GM12891 (cell line): ENCODE results near the gene LYZL6.
"Not testable (repeated sequence)": the region's sequence is repeated elsewhere in the genome, so short reads cannot be mapped to it uniquely, and the experiment has no call there.

Experiments used
- DNase-seq: peaks from one replicate; pipeline ENCODE4 v3.0.0; 2011; ENCODE audit warnings: low spot score; ENCODE audit not compliant: insufficient read length
- FAIRE-seq: peaks from 2 replicates; lab custom pipeline; 2011; peaks lifted over from hg19 to GRCh38; lab: Jason Lieb, UNC
- PAX5 ChIP-seq: IDR thresholded peaks from 2 replicates; pipeline ENCODE4 v1.6.1; 2011; ENCODE audit warnings: low read length, moderate library complexity, mild to moderate bottlenecking; ENCODE audit not compliant: insufficient read depth, severe bottlenecking
- POLR2A ChIP-seq: IDR thresholded peaks from 2 replicates; pipeline ENCODE4 v1.6.1; 2011; ENCODE audit warnings: low read depth, low read length, control low read depth
- POLR2AphosphoS5 ChIP-seq: IDR thresholded peaks from 2 replicates; pipeline ENCODE4 v1.6.1; 2011; ENCODE audit warnings: low read depth, low read length, control low read depth
- POU2F2 ChIP-seq: IDR thresholded peaks from 2 replicates; pipeline ENCODE4 v1.6.1; 2011; ENCODE audit warnings: low read depth, mild to moderate bottlenecking, control low read depth, low read length, moderate library complexity
- SPI1 ChIP-seq: IDR thresholded peaks from 2 replicates; pipeline ENCODE4 v1.6.1; 2011; ENCODE audit warnings: low read depth, low read length, control low read depth
- TAF1 ChIP-seq: IDR thresholded peaks from 2 replicates; pipeline ENCODE4 v1.6.1; 2011; ENCODE audit warnings: low read depth, low read length, control low read depth

The LYZL6 gene

DNA sequence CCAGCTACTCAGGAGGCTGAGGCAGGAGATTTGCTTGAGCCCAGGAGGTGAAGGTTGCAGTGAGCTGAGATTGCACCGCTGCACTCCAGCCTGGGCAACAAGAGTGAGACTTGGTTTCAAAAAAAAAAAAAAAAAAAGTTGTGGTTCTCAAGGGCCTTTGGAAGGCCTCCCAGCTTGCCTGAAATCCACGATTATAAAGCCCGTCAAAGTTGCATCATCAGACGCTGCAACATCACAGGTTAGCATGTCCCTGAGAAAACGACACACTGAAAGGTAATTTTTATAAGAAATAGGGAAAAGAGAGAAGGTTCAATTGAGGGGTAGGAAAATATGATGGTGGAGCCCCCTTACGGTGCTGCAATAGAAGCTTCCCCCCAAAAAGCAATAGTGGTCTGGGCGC lies 4.6 kb upstream of the LYZL6 start:
- DNase-seq (no peak), FAIRE-seq (no peak)
- TF ChIP-seq POU2F2: no peak
- TF ChIP-seq TAF1: no peak
- no peak for TF ChIP-seq SPI1
- no peak for TF ChIP-seq PAX5
- TF ChIP-seq POLR2A: no peak
- no peak for TF ChIP-seq POLR2AphosphoS5

DNA sequence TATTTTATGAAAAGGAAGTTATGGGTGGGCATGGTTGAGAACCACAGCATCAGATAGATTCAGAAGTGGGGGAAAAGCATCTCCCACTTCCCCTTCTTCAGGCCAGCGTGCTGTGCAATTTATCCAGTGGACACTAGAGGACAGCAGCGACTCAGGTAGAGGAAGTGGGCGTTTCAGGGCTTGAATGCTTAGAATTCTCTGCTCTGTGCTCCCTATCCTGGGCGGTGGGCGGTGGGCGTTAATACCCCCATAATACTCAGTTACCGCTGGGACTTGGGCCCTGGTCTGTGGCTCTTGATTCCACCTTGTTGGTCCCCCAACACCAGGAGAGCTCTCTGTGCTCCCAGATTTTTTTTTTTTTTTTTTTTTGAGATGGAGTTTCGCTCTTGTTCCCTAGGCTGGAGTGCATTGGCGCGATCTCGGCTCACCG lies 3.7 kb upstream of the LYZL6 start:
- TF ChIP-seq SPI1: peak; percentile 96
- TF ChIP-seq TAF1: no peak
- TF ChIP-seq POU2F2: peak; percentile 24; the same call in 1 of the 2 replicates
- DNase-seq (no peak), FAIRE-seq (no peak)

GRCh38 chr17:35944151-35944550 lies 638 bp upstream of the LYZL6 start:
- no peak for FAIRE-seq
- DNase-seq: no peak
- no peak for TF ChIP-seq POLR2A
- no peak for TF ChIP-seq POLR2AphosphoS5
- TF ChIP-seq PAX5: no peak
- TF ChIP-seq TAF1: no peak
- TF ChIP-seq POU2F2: no peak
- no peak for TF ChIP-seq SPI1

DNA sequence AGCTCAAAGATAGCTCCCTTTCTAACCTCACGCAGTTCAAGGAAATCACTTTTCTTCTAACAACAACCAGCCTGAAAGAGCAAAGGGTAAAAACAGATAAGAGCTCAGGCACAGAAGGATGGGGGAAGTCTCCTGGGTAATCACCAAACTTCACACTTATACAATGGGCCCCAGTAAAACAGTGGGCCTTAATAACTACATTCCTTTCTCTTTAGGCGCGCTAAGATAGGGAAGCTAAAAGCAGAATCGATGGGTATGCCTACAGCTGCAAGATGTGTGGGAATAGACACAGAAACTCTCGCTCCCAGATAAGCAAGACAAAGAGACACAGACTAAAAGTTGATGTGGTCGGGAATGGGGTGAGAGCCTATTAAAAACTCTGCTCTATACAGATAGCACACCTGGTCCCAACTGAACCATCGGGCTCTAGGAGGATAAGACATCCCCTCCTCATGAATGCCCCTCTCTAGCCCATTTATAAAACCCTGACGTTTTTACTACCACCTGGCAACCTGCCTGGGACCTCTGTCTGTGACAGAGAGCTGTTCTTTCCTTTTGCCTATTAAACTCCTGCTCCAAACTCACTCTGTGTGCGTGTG lies 826 bp downstream of the LYZL6 start:
- no peak for DNase-seq
- no peak for TF ChIP-seq POLR2AphosphoS5
- TF ChIP-seq TAF1: no peak
- TF ChIP-seq POU2F2: no peak
- TF ChIP-seq POLR2A: no peak
- TF ChIP-seq PAX5: no peak
- no peak for TF ChIP-seq SPI1

GRCh38 chr17:35938492-35938891 lies 5.0 kb downstream of the LYZL6 start:
- not testable (repeated sequence) for FAIRE-seq, DNase-seq

More for the DNA sequence above, 826 bp downstream of the LYZL6 start:
- no peak for FAIRE-seq

- TF ChIP-seq POLR2AphosphoS5: no peak
- no peak for TF ChIP-seq POU2F2
- TF ChIP-seq SPI1: no peak
- TF ChIP-seq POLR2A: no peak
- no peak for TF ChIP-seq TAF1
- no peak for TF ChIP-seq PAX5
- FAIRE-seq (no peak), DNase-seq (no peak)
Observed at GRCh38 chr17:35936063-35936462, 7.5 kb downstream of the LYZL6 start.

- TF ChIP-seq SPI1 (no peak), POU2F2 (no peak), PAX5 (no peak), POLR2A (no peak), TAF1 (no peak), POLR2AphosphoS5 (no peak)
- FAIRE-seq: no peak
- no peak for DNase-seq
Observed at GRCh38 chr17:35934760-35935159, 8.8 kb downstream of the LYZL6 start.

GRCh38 chr17:35932586-35932985 lies 10.9 kb downstream of the LYZL6 start:
- no peak for FAIRE-seq
- no peak for DNase-seq
- no peak for TF ChIP-seq SPI1
- no peak for TF ChIP-seq TAF1
- no peak for TF ChIP-seq POLR2A
- TF ChIP-seq PAX5: no peak
- no peak for TF ChIP-seq POU2F2
- no peak for TF ChIP-seq POLR2AphosphoS5

GRCh38 chr17:35931794-35932425 lies 11.6 kb downstream of the LYZL6 start:
- DNase-seq (no peak), FAIRE-seq (no peak)
- no peak for TF ChIP-seq POU2F2
- no peak for TF ChIP-seq POLR2A
- TF ChIP-seq SPI1: no peak
- no peak for TF ChIP-seq TAF1
- TF ChIP-seq POLR2AphosphoS5: no peak
- TF ChIP-seq PAX5: no peak

GRCh38 chr17:35930211-35931065 lies 13.1 kb downstream of the LYZL6 start, which contains the start of gene RDM1:
Gene RDM1 (minus strand): TSS chr17:35930773. CDS start chr17:35930727, 46 bp downstream.
- DNase-seq (peak; percentile 85), FAIRE-seq (no peak)
- TF ChIP-seq POLR2AphosphoS5 (no peak), POU2F2 (no peak), POLR2A (peak; percentile 47; the same call in 1 of the 2 replicates)
